K562 (cell line): Measurements from ENCODE around the gene KISS1R. TPM values are rescaled to one million over a fixed set of nuclear protein-coding genes. Genes with fewer than 3 reads are reported as not detected.
A peak's percentile ranks its signal among the peaks of the same experiment; 100 is the strongest.

ENCODE experiments used
- CREM ChIP-seq: IDR thresholded peaks from 2 replicates; pipeline ENCODE4 v1.6.1; 2014; ENCODE audit warnings: antibody characterized with exemption, low read depth
- EGR1 ChIP-seq: fragments of 450-650 bp; conservative IDR thresholded peaks from 2 replicates; pipeline ENCODE4 v1.6.1; 2017; ENCODE audit warnings: mild to moderate bottlenecking
- ELK1 ChIP-seq: sonication (generic); formaldehyde crosslinking; IDR thresholded peaks from 2 replicates; pipeline ENCODE4 v1.8.1; 2022; ENCODE audit warnings: missing genetic modification reagents
- ESRRA ChIP-seq: fragments of 450-650 bp; IDR thresholded peaks from 2 replicates; pipeline ENCODE4 v1.6.1; 2014; ENCODE audit warnings: low read depth, mild to moderate bottlenecking, moderate library complexity, borderline replicate concordance
- FOXJ2 ChIP-seq: fragments of 200-800 bp; sonication (Bioruptor generic); IDR thresholded peaks from 2 replicates; pipeline ENCODE4 v1.6.1; 2016; ENCODE audit warnings: missing genetic modification characterization, missing compliant biosample characterization
- GABPB1 ChIP-seq: sonication (generic); formaldehyde crosslinking; IDR thresholded peaks from 2 replicates; pipeline ENCODE4 v1.8.0; 2022; ENCODE audit warnings: mild to moderate bottlenecking, missing genetic modification reagents
- GATAD2A ChIP-seq: fragments of 450-650 bp; IDR thresholded peaks from 2 replicates; pipeline ENCODE4 v1.6.1; 2017
- HCFC1 ChIP-seq: IDR thresholded peaks from 2 replicates; pipeline ENCODE4 v1.6.1; 2012; ENCODE audit warnings: low read depth, low read length, improper control_type of control experiment
- HDAC1 ChIP-seq, 2 experiments: fragments of 450-650 bp; IDR thresholded peaks; 2 replicates each; pipeline ENCODE4 v1.6.1; 2016 to 2017; ENCODE audit warnings: inconsistent platforms in 1 of 2, mild to moderate bottlenecking in 1 of 2, moderate library complexity in 1 of 2
- HDAC8 ChIP-seq: fragments of 450-650 bp; IDR thresholded peaks from 2 replicates; pipeline ENCODE4 v1.6.1; 2016; ENCODE audit warnings: mild to moderate bottlenecking, missing genetic modification characterization, moderate library complexity, missing compliant biosample characterization
- HLTF ChIP-seq: fragments of 450-650 bp; IDR thresholded peaks from 2 replicates; pipeline ENCODE4 v1.6.1; 2016
- KLF16 ChIP-seq: IDR thresholded peaks from 2 replicates; pipeline ENCODE4 v1.6.1; 2016; ENCODE audit warnings: antibody characterized with exemption
- MBD1 ChIP-seq: fragments of 250-450 bp; sonication (Bioruptor Pico); IDR thresholded peaks from 2 replicates; pipeline ENCODE4 v1.8.0; 2022; ENCODE audit warnings: inconsistent platforms
- MBD2 ChIP-seq: sonication (generic); IDR thresholded peaks from 2 replicates; pipeline ENCODE4 v1.6.1; 2016; ENCODE audit warnings: low read depth, borderline replicate concordance
- NEUROD1 ChIP-seq: fragments of 150-350 bp; IDR thresholded peaks from 2 replicates; pipeline ENCODE4 v1.6.1; 2014; ENCODE audit warnings: borderline replicate concordance, low read length, low read depth; ENCODE audit not compliant: partially characterized antibody
- PHB2 ChIP-seq: fragments of 450-650 bp; IDR thresholded peaks from 2 replicates; pipeline ENCODE4 v1.6.1; 2017; ENCODE audit warnings: low read depth
- PML ChIP-seq: IDR thresholded peaks from 2 replicates; pipeline ENCODE4 v1.6.1; 2012; ENCODE audit warnings: low read length, inconsistent platforms
- POLR2AphosphoS5 ChIP-seq: IDR thresholded peaks from 2 replicates; pipeline ENCODE4 v1.6.1; 2011; ENCODE audit warnings: mild to moderate bottlenecking, low read depth, low read length, moderate library complexity; ENCODE audit not compliant: control insufficient read depth, insufficient read depth
- SMARCC2 ChIP-seq: fragments of 450-650 bp; IDR thresholded peaks from 2 replicates; pipeline ENCODE4 v1.6.1; 2017; ENCODE audit warnings: antibody characterized with exemption, moderate library complexity, mild to moderate bottlenecking, low read depth
- ZBTB7A ChIP-seq: IDR thresholded peaks from 2 replicates; pipeline ENCODE4 v1.6.1; 2011; ENCODE audit warnings: low read depth, mild to moderate bottlenecking, low read length, moderate library complexity, borderline replicate concordance; ENCODE audit not compliant: control insufficient read depth
- ZFP30 ChIP-seq: fragments of 250-450 bp; sonication (Bioruptor Pico); IDR thresholded peaks from 2 replicates; pipeline ENCODE4 v1.8.0; 2022; ENCODE audit warnings: moderate library complexity, mild to moderate bottlenecking, inconsistent platforms, borderline replicate concordance
- ZFX ChIP-seq: sonication (generic); formaldehyde crosslinking; IDR thresholded peaks from 2 replicates; pipeline ENCODE4 v1.8.0; 2022; ENCODE audit warnings: mild to moderate bottlenecking, missing genetic modification reagents, moderate library complexity
- ZNF740 ChIP-seq, 3 experiments: fragments of 200-800 bp in 1 of 3; sonication (Bioruptor generic) in 1 of 3; sonication (generic) in 1 of 3; formaldehyde crosslinking in 1 of 3; IDR thresholded peaks; 2 replicates each; pipeline versions ENCODE4 v1.6.1 to v1.8.0; 2016 to 2022; ENCODE audit warnings: mild to moderate bottlenecking in 2 of 3, missing compliant biosample characterization in 2 of 3, missing genetic modification characterization in 2 of 3, missing genetic modification reagents in 1 of 3
- polyA plus RNA-seq, 8 experiments: library from polyadenylated mRNA; depleted of rRNA in 4 of 8; stranded (reverse) in 5 of 8; unstranded in 3 of 8; fragments of >200 nt; fragmentation: Nextera tagmentation in 2 of 8; fragmentation: Illumina TruSeq in 1 of 8; extraction: Ambion mirVana in 2 of 8; extraction: Trizol in 1 of 8; gene quantifications; 2 replicates each; pipeline versions ENCODE4 v1.2.1 to v1.2.3, GENCODE V29; 2011 to 2014; ENCODE audit warnings: inconsistent platforms in 1 of 8, missing spikeins in 1 of 8
- total RNA-seq, 7 experiments: library from RNA; depleted of rRNA in 6 of 7; stranded (reverse); fragments of >200 nt in 6 of 7; fragmentation: Illumina TruSeq in 2 of 7; extraction: Trizol in 2 of 7; gene quantifications; 2 replicates each; pipeline versions ENCODE4 v1.2.1 to v1.2.3, GENCODE V29; 2011 to 2021; ENCODE audit warnings: low replicate concordance in 1 of 7
- TF ChIP-seq, protein P1 (sequence below): IDR thresholded peaks from 2 replicates; pipeline ENCODE4 v1.6.1; 2014; ENCODE audit warnings: antibody characterized with exemption

KISS1R gene
- total and polyA plus RNA-seq, 9 of the 15 experiments (the other 6 are each of a cell fraction or from before 2014, with no cell fraction given) = 0.37 to 39.4 (median 2.0) TPM

- TF ChIP-seq HDAC8 (tag) = no peak
- TF ChIP-seq HCFC1 = peak; percentile 4; the same call in 1 of the 2 replicates
- peak; percentile 96 for TF ChIP-seq NEUROD1
- no peak for TF ChIP-seq HLTF
- peak; percentile 66; the same call in 1 of the 2 replicates for TF ChIP-seq GATAD2A
- TF ChIP-seq ZBTB7A = peak; percentile 96
- no peak for TF ChIP-seq ELK1 (CRISPR knock-in tag)
- peak; percentile 91 for TF ChIP-seq CREM
- peak in 1 of 2 experiments; percentile 85; a peak in 2 of 4 replicates for TF ChIP-seq HDAC1 (IDR thresholded peaks at IDR 0.05)
- TF ChIP-seq ZFX = peak; percentile 81
- TF ChIP-seq, protein P1, sequence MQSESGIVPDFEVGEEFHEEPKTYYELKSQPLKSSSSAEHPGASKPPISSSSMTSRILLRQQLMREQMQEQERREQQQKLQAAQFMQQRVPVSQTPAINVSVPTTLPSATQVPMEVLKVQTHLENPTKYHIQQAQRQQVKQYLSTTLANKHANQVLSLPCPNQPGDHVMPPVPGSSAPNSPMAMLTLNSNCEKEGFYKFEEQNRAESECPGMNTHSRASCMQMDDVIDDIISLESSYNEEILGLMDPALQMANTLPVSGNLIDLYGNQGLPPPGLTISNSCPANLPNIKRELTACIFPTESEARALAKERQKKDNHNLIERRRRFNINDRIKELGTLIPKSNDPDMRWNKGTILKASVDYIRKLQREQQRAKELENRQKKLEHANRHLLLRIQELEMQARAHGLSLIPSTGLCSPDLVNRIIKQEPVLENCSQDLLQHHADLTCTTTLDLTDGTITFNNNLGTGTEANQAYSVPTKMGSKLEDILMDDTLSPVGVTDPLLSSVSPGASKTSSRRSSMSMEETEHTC = 0 out of 2 replicates have a peak, but pooled peaks have one; percentile 53
- TF ChIP-seq PML = peak; percentile 85
- peak; percentile 80 for TF ChIP-seq ZNF740 (CRISPR knock-in tag; IDR thresholded peaks at IDR 0.05)
- 0 out of 4 replicates have a peak, but pooled peaks of 1 of the 2 experiments have one; percentile 31 for TF ChIP-seq ZNF740 (tag; IDR thresholded peaks at IDR 0.05)
- TF ChIP-seq EGR1 = peak; percentile 68
- peak; percentile 90 for TF ChIP-seq KLF16
- TF ChIP-seq ZFP30 (CRISPR knock-in tag) = no peak
- TF ChIP-seq MBD1 (CRISPR knock-in tag) = no peak
- no peak for TF ChIP-seq FOXJ2 (tag)
- TF ChIP-seq GABPB1 = peak; percentile 68; the same call in 1 of the 2 replicates
- TF ChIP-seq ESRRA = peak; percentile 55
- TF ChIP-seq MBD2 = peak; percentile 89
- peak; percentile 65; the same call in 1 of the 2 replicates for TF ChIP-seq PHB2
- TF ChIP-seq SMARCC2 = peak; percentile 92
- peak; percentile 96 for TF ChIP-seq POLR2AphosphoS5
Measured at GRCh38 chr19:907183-907853, 9.8 kb upstream of the KISS1R start (continued).
